Gastrocnemius medialis (tissue), 4 donors: ENCODE results near the gene UBLCP1.

Experiments
- CTCF ChIP-seq, 5 experiments: fragments of 450-650 bp in 3 of 5; fragments of 200-600 bp in 2 of 5; sonication (generic) in 2 of 5; IDR thresholded peaks in 4 of 5; conservative IDR thresholded peaks in 1 of 5; 1 replicate in 4 of 5; 2 replicates in 1 of 5; pipeline ENCODE4 v1.5.1; 2016 to 2019; ENCODE audit warnings: antibody characterized with exemption in 5 of 5, mild to moderate bottlenecking in 3 of 5, moderate library complexity in 3 of 5
- POLR2A ChIP-seq, 2 donors: fragments of 450-650 bp; IDR thresholded peaks; one replicate each; pipeline ENCODE4 v1.6.1; 2017; ENCODE audit warnings: antibody characterized with exemption in 2 of 2, mild to moderate bottlenecking in 2 of 2, moderate library complexity in 2 of 2

DNA sequence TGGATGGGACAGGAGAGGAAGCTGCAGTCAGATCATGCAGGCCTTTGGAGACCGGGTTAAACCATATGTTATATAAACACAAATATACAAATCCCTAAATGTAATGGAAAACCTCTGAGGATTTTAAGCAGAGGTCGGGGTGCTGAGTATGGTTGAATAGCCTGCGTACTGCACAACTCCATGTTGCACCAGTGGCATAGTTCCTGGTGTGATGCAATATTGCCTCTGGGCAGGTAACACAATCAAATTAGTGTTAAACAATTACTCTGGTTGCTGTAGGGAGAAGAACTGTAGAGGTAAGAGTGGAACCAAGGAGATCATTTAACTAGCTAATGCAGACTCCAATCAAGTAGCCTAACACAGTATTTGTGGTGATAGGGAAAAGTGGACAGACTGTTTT is 32.4 kb upstream of the UBLCP1 start:
- TF ChIP-seq CTCF (IDR thresholded peaks at IDR 0.05 in 4 of 5, conservative IDR thresholded peaks at IDR 0.05 in 1 of 5) (no peak), POLR2A (IDR thresholded peaks at IDR 0.05) (no peak)
